Neural progenitor cell (in vitro differentiated cells): Measurements from ENCODE around the gene ITGA4.

Source experiments
- CTCF ChIP-seq: fragments of 200-600 bp; sonication (generic); IDR thresholded peaks from 2 replicates; pipeline ENCODE4 v1.5.1; 2017; ENCODE audit warnings: antibody characterized with exemption, mild to moderate bottlenecking
- EZH2 ChIP-seq: fragments of 200-600 bp; sonication (generic); IDR thresholded peaks from 2 replicates; pipeline ENCODE4 v1.6.1; 2017; ENCODE audit warnings: antibody characterized with exemption, mild to moderate bottlenecking, moderate library complexity

- TF ChIP-seq CTCF (no peak), EZH2 (no peak)
These were observed 26.7 kb downstream of the ITGA4 start for GRCh38 chr2:181483876-181484275.
